HepG2 (cell line): ENCODE results near the gene POSTN. TPM values are rescaled to one million over a fixed set of nuclear protein-coding genes. Genes with fewer than 3 reads are reported as not detected.

Source experiments
- ATAC-seq: fragments of 200-7000 bp; cut with Tn5 transposase; 3 replicates; pipeline ENCODE4 v1.9.1; 2020; ENCODE audit warnings: mild to moderate bottlenecking, moderate library complexity
- BruUV-seq: library from RNA; stranded (reverse); fragments of 400-500 nt; replicated peaks from 2 replicates; lab custom pipeline; 2021; lab: Mats Ljungman, UMichigan
- CTCF ChIA-PET: fragments of 300-600 bp; formaldehyde crosslinking; extraction: SDS; loops from one replicate; lab custom pipeline; 2021; ENCODE audit warnings: low total read pairs, inconsistent platforms, low intra/inter-chr PET ratio; lab: Yijun Ruan, JAX
- POLR2A ChIA-PET: fragments of 350-600 bp; sonication (Branson Sonifier 250); formaldehyde crosslinking; loops from one replicate; lab custom pipeline; 2020; ENCODE audit warnings: antibody characterized with exemption, inconsistent platforms; lab: Yijun Ruan, JAX
- DNase-seq: peaks from one replicate; pipeline ENCODE4 v3.0.0-alpha.2; 2015; ENCODE audit warnings: low spot score
- FAIRE-seq: peaks from 3 replicates; lab custom pipeline; 2011; peaks lifted over from hg19 to GRCh38; lab: Jason Lieb, UNC
- H2AFZ ChIP-seq: one replicate; pipeline ENCODE4 v1.6.1; 2011; ENCODE audit warnings: low read length, inconsistent platforms
- H3K27ac ChIP-seq: fragments of 300-600 bp; 3 replicates; pipeline ENCODE4 v1.8.0; 2011; ENCODE audit warnings: mixed run types, mild to moderate bottlenecking, mixed read lengths, low read length, inconsistent platforms; ENCODE audit not compliant: insufficient read depth; ENCODE audit errors: extremely low read length
- H3K27me3 ChIP-seq, 2 experiments: fragments of 200-600 bp in 1 of 2; 2 replicates in 1 of 2; 3 replicates in 1 of 2; pipeline versions ENCODE4 v1.6.0 to v1.8.0; 2011; ENCODE audit warnings: low read length in 2 of 2, mild to moderate bottlenecking in 2 of 2, moderate library complexity in 2 of 2, inconsistent platforms in 1 of 2; ENCODE audit not compliant: insufficient read depth in 2 of 2, control insufficient read depth in 1 of 2
- H3K36me3 ChIP-seq, 2 experiments: fragments of 200-600 bp in 1 of 2; replicated peaks in 1 of 2; 2 replicates in 1 of 2; 3 replicates in 1 of 2; pipeline versions ENCODE4 v1.5.1 to v1.8.0; 2011; ENCODE audit warnings: low read length in 2 of 2, inconsistent platforms in 1 of 2; ENCODE audit not compliant: insufficient read depth in 2 of 2, control insufficient read depth in 1 of 2
- H3K4me1 ChIP-seq: 2 replicates; pipeline ENCODE4 v1.5.1; 2012; ENCODE audit warnings: low read length, inconsistent platforms; ENCODE audit not compliant: insufficient read depth
- H3K4me2 ChIP-seq: 2 replicates; pipeline ENCODE4 v1.6.0; 2011; ENCODE audit warnings: low read depth, low read length, inconsistent platforms
- H3K4me3 ChIP-seq, 3 experiments: fragments of 200-600 bp in 1 of 3; sonication (generic), shearing (Covaris generic) in 1 of 3; replicated peaks in 1 of 3; 2 replicates each; pipeline ENCODE4 v1.5.1; 2011 to 2016; ENCODE audit warnings: low read length in 3 of 3, inconsistent platforms in 2 of 3, low read depth in 2 of 3, mild to moderate bottlenecking in 2 of 3, control low read depth in 1 of 3, mixed read lengths in 1 of 3; ENCODE audit not compliant: insufficient read depth in 1 of 3
- H3K79me2 ChIP-seq: one replicate; pipeline ENCODE4 v1.6.1; 2011; ENCODE audit warnings: low read length, inconsistent platforms; ENCODE audit not compliant: insufficient read depth
- H3K9ac ChIP-seq: 2 replicates; pipeline ENCODE4 v1.6.0; 2011; ENCODE audit warnings: mild to moderate bottlenecking, low read depth, low read length, inconsistent platforms; ENCODE audit not compliant: insufficient read depth
- H3K9me3 ChIP-seq: 2 replicates; pipeline ENCODE4 v1.5.1; 2012; ENCODE audit warnings: mild to moderate bottlenecking, low read length
- H4K20me1 ChIP-seq: 2 replicates; pipeline ENCODE4 v1.6.0; 2011; ENCODE audit warnings: inconsistent platforms, mild to moderate bottlenecking, low read length, moderate library complexity; ENCODE audit not compliant: insufficient read depth
- MYC ChIP-seq: sonication (generic); formaldehyde crosslinking; IDR thresholded peaks from 2 replicates; pipeline ENCODE4 v1.9.0; 2021; ENCODE audit warnings: missing genetic modification reagents, borderline replicate concordance
- NFE2 ChIP-seq: sonication (generic); formaldehyde crosslinking; IDR thresholded peaks from 2 replicates; pipeline ENCODE4 v1.4.0; 2020; ENCODE audit warnings: missing genetic modification reagents
- NRL ChIP-seq: sonication (generic); formaldehyde crosslinking; IDR thresholded peaks from 2 replicates; pipeline ENCODE4 v1.5.0; 2020; ENCODE audit warnings: missing genetic modification reagents, mild to moderate bottlenecking, moderate library complexity, borderline replicate concordance
- SKI ChIP-seq: fragments of 450-650 bp; IDR thresholded peaks from one replicate; pipeline ENCODE4 v1.6.1; 2018; ENCODE audit warnings: mild to moderate bottlenecking; ENCODE audit not compliant: partially characterized antibody
- SOX6 ChIP-seq, 2 experiments: fragments of 450-650 bp in 1 of 2; sonication (generic) in 1 of 2; formaldehyde crosslinking in 1 of 2; IDR thresholded peaks; 2 replicates each; pipeline versions ENCODE4 v1.4.0 to v1.6.1; 2017 to 2020; ENCODE audit warnings: antibody characterized with exemption in 1 of 2, mild to moderate bottlenecking in 1 of 2, missing genetic modification reagents in 1 of 2
- ZNF224 ChIP-seq: sonication (generic); formaldehyde crosslinking; IDR thresholded peaks from 2 replicates; pipeline ENCODE4 v1.5.0; 2020; ENCODE audit warnings: mild to moderate bottlenecking, missing genetic modification reagents
- ZNF496 ChIP-seq: sonication (generic); formaldehyde crosslinking; IDR thresholded peaks from 2 replicates; pipeline ENCODE4 v1.8.1; 2023; ENCODE audit warnings: mild to moderate bottlenecking, moderate library complexity, missing genetic modification reagents; ENCODE audit not compliant: insufficient replicate concordance
- ZNF747 ChIP-seq: sonication (generic); formaldehyde crosslinking; IDR thresholded peaks from 2 replicates; pipeline ENCODE4 v1.8.1; 2023; ENCODE audit warnings: missing genetic modification reagents, mild to moderate bottlenecking, borderline replicate concordance
- ZNF780A ChIP-seq: sonication (generic); formaldehyde crosslinking; IDR thresholded peaks from 2 replicates; pipeline ENCODE4 v1.8.0; 2022; ENCODE audit warnings: mild to moderate bottlenecking, missing genetic modification reagents, moderate library complexity
- ZNF790 ChIP-seq: sonication (generic); formaldehyde crosslinking; IDR thresholded peaks from 2 replicates; pipeline ENCODE4 v1.8.0; 2022; ENCODE audit warnings: missing genetic modification reagents, mild to moderate bottlenecking, borderline replicate concordance
- WGBS: methylation state at CpG from one replicate; pipeline ENCODE4 v1.1.6; 2017; ENCODE audit warnings: low lambda C conversion rate; 5-methylcytosine and 5-hydroxymethylcytosine counted together
- in situ Hi-C: cut with HindIII; loops from 2 replicates; pipeline ENCODE4 v1.10.0; 2017; ENCODE audit warnings: low pct_unique_long_range_greater_than_20kb; ENCODE audit not compliant: extremely low pct_ligation_motif_present
- intact Hi-C: fragments of 100-400 bp; cut with micrococcal nuclease; formaldehyde crosslinking; loops from one replicate; pipeline ENCODE4 v1.10.0; 2022; ENCODE audit not compliant: unreplicated experiment
- polyA plus RNA-seq, 8 experiments: library from polyadenylated mRNA; depleted of rRNA in 3 of 8; stranded (reverse) in 7 of 8; unstranded in 1 of 8; fragments of >200 nt; fragmentation: Illumina TruSeq in 4 of 8; extraction: Trizol in 4 of 8; gene quantifications; 2 replicates each; pipeline versions ENCODE4 v1.2.1 to v1.2.3, GENCODE V29; 2011 to 2016; ENCODE audit warnings: low read depth in 4 of 8, missing spikeins in 1 of 8, mixed read lengths in 1 of 8; ENCODE audit not compliant: insufficient read depth in 1 of 8
- total RNA-seq, 5 experiments: library from RNA; depleted of rRNA; stranded (reverse); fragments of >200 nt; fragmentation: Illumina TruSeq; extraction: Trizol; gene quantifications; 2 replicates each; pipeline ENCODE4 v1.2.3, GENCODE V29; 2016; ENCODE audit warnings: low read depth in 1 of 5
- TF ChIP-seq, protein P1 (sequence below): sonication (generic); formaldehyde crosslinking; IDR thresholded peaks from 2 replicates; pipeline ENCODE4 v1.8.1; 2023; ENCODE audit warnings: mild to moderate bottlenecking, inconsistent platforms, moderate library complexity, missing genetic modification reagents, borderline replicate concordance
- TF ChIP-seq, protein P2 (sequence below): sonication (generic); formaldehyde crosslinking; IDR thresholded peaks from 2 replicates; pipeline ENCODE4 v1.5.0; 2020; ENCODE audit warnings: missing genetic modification reagents
- TF ChIP-seq, protein P3 (sequence below): IDR thresholded peaks from 2 replicates; pipeline ENCODE4 v1.6.1; 2012; ENCODE audit warnings: low read length, improper control_type of control experiment

POSTN gene
- total and polyA plus RNA-seq, 2 of the 13 experiments (the other 11 are each of a cell fraction or from before 2014, with no cell fraction given): not detected

DNA sequence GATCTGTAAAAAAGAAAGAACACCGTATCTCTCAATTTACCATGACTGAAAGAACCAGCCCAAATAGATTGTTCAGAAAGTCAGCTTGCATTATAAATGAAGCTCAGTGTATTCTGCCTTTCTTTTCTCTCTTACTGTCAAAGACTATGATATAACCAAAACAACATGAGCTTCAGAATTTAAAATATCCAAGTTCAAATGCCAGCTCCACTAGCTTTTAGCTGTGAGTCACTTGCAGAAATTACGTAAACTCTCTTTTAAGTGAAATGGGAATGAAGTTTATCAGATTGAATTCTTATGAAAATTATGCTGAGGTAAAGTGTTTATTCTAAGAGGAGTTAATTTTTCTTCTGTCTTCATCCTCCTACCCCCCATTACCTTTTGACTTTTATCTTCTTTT is 20.0 kb upstream of the POSTN start:
- Histone ChIP-seq H3K36me3 (no peaks in the 10 kb centered on the region), H3K4me2 (no peak overlapping the region), H3K4me1 (no peaks in the 10 kb centered on the region), H3K27ac (no peak overlapping the region), H4K20me1 (no peaks in the 10 kb centered on the region), H2AFZ (no peak overlapping the region), H3K4me3 (no peak overlapping the region), H3K79me2 (no peaks in the 10 kb centered on the region), H3K9me3 (no peaks in the 10 kb centered on the region), H3K9ac (no peak overlapping the region), H3K27me3 (no peaks in the 10 kb centered on the region)
- FAIRE-seq (no peak), ATAC-seq (no peak), DNase-seq (no peak)
- intact Hi-C loops (no loop called here), in situ Hi-C loops (no loop called here)
- POLR2A ChIA-PET: no interaction called here
- CTCF ChIA-PET: no interaction called here
- no TSS peak for BruUV-seq
- TF ChIP-seq, protein P1, sequence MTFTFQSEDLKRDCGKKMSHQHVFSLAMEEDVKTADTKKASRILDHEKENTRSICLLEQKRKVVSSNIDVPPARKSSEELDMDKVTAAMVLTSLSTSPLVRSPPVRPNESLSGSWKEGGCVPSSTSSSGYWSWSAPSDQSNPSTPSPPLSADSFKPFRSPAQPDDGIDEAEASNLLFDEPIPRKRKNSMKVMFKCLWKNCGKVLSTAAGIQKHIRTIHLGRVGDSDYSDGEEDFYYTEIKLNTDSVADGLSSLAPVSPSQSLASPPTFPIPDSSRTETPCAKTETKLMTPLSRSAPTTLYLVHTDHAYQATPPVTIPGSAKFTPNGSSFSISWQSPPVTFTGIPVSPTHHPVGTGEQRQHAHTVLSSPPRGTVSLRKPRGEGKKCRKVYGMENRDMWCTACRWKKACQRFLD: no peak
- no peak for TF ChIP-seq SKI
- no peak for TF ChIP-seq NFE2
- TF ChIP-seq MYC (CRISPR knock-in tag): no peak
- TF ChIP-seq SOX6 (IDR thresholded peaks at IDR 0.05): no peak
- TF ChIP-seq SOX6 (CRISPR knock-in tag; IDR thresholded peaks at IDR 0.05): no peak
- TF ChIP-seq, protein P2, sequence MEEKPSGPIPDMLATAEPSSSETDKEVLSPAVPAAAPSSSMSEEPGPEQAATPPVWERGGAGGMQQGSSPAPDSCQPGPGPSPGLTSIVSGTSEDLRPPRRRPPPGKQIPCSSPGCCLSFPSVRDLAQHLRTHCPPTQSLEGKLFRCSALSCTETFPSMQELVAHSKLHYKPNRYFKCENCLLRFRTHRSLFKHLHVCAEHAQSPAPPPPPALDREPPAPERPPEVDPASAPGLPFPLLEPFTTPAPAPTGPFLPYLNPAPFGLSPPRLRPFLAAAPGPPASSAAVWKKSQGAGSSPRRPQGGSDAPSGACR (CRISPR knock-in tag): no peak
- no peak for TF ChIP-seq ZNF224 (CRISPR knock-in tag)
- no peak for TF ChIP-seq ZNF780A (CRISPR knock-in tag)
- no peak for TF ChIP-seq ZNF747
- no peak for TF ChIP-seq ZNF496 (CRISPR knock-in tag)
- TF ChIP-seq ZNF790: no peak
- no peak for TF ChIP-seq NRL (CRISPR knock-in tag)
- TF ChIP-seq, protein P3, sequence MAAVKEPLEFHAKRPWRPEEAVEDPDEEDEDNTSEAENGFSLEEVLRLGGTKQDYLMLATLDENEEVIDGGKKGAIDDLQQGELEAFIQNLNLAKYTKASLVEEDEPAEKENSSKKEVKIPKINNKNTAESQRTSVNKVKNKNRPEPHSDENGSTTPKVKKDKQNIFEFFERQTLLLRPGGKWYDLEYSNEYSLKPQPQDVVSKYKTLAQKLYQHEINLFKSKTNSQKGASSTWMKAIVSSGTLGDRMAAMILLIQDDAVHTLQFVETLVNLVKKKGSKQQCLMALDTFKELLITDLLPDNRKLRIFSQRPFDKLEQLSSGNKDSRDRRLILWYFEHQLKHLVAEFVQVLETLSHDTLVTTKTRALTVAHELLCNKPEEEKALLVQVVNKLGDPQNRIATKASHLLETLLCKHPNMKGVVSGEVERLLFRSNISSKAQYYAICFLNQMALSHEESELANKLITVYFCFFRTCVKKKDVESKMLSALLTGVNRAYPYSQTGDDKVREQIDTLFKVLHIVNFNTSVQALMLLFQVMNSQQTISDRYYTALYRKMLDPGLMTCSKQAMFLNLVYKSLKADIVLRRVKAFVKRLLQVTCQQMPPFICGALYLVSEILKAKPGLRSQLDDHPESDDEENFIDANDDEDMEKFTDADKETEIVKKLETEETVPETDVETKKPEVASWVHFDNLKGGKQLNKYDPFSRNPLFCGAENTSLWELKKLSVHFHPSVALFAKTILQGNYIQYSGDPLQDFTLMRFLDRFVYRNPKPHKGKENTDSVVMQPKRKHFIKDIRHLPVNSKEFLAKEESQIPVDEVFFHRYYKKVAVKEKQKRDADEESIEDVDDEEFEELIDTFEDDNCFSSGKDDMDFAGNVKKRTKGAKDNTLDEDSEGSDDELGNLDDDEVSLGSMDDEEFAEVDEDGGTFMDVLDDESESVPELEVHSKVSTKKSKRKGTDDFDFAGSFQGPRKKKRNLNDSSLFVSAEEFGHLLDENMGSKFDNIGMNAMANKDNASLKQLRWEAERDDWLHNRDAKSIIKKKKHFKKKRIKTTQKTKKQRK: no peak
- 17% methylated on average over 2 of the region's 2 CpGs for WGBS
